ENCODE measurements around the gene ATG16L1. TPM values are rescaled to one million over a fixed set of nuclear protein-coding genes. Genes with fewer than 3 reads are reported as not detected.

ATG16L1 gene
- total and polyA plus RNA-seq, 2 donors (not counting 3 experiments of a cell fraction or from before 2014, with no cell fraction given) = 18.1 to 29.8 TPM

DNA sequence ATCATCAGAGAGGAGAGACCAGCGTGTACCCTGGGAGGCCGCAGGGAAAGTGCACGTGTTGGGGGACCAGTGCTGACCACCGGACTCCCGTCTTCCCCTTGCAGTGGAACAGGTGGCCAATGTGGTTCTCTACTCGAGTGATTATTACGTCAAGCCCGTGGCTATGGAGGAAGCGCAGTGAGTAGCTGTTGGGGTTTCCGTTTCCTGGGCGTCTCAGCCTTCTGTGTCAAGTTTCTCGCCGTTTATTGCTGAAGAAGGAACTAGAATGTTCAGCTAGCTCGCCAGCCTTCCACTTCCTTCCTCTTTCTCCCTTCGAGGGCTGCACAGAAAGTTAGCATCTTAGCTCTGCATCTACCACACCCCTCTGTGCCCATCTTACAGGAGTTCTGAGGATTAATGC is 80.1 kb downstream of the ATG16L1 start:
- Histone ChIP-seq H3K4me1 (ENCODE audit: control insufficient read depth, extremely low read depth, insufficient read depth, low read length) (no peaks in the 10 kb centered on the region), H3K27ac (ENCODE audit: insufficient read depth, low read depth, low read length) (no peak overlapping the region), H3K4me3 (replicated peaks in 1 of 3; ENCODE audit: insufficient read depth in 1 of 3, low read depth in 1 of 3, low read length in 3 of 3) (no peak overlapping the region), H3K9me1 (replicated peaks; ENCODE audit: control insufficient read depth, extremely low read depth, insufficient read depth, low read length) (no peaks in the 10 kb centered on the region), H3K9ac (replicated peaks; ENCODE audit: extremely low read depth, insufficient read depth, low read length) (no peak overlapping the region), H3K4me2 (ENCODE audit: insufficient read depth, low read length) (no peak overlapping the region), H2AFZ (ENCODE audit: low read depth, low read length) (no peak overlapping the region), H3K79me2 (ENCODE audit: control insufficient read depth, insufficient read depth, low read length) (no peaks in the 10 kb centered on the region), H3K27me3 (ENCODE audit: control insufficient read depth in 2 of 2, insufficient read depth in 2 of 2, low read length in 2 of 2) (no peaks in the 10 kb centered on the region), H4K20me1 (replicated peaks; ENCODE audit: control insufficient read depth, extremely low read depth, insufficient read depth, low read length) (no peaks in the 10 kb centered on the region), H3K9me3 (replicated peaks; ENCODE audit: control insufficient read depth, insufficient read depth, low read length) (no peaks in the 10 kb centered on the region), H3K36me3 (ENCODE audit: control insufficient read depth in 2 of 2, extremely low read depth in 1 of 2, insufficient read depth in 2 of 2, low read length in 2 of 2) (no peaks in the 10 kb centered on the region)
- TF ChIP-seq MYC (IDR thresholded peaks at IDR 0.05; ENCODE audit: low read depth, low read length) = no peak
- no peak for TF ChIP-seq EZH2 (IDR thresholded peaks at IDR 0.05; ENCODE audit: borderline replicate concordance, low read depth, low read length, severe bottlenecking)
- no peak for TF ChIP-seq JUN (IDR thresholded peaks at IDR 0.05; ENCODE audit: borderline replicate concordance, insufficient read depth, insufficient read length, low read depth)
- TF ChIP-seq POLR2AphosphoS5 (IDR thresholded peaks at IDR 0.05; ENCODE audit: insufficient read depth, low read depth, low read length) = no peak
- TF ChIP-seq, protein P1, sequence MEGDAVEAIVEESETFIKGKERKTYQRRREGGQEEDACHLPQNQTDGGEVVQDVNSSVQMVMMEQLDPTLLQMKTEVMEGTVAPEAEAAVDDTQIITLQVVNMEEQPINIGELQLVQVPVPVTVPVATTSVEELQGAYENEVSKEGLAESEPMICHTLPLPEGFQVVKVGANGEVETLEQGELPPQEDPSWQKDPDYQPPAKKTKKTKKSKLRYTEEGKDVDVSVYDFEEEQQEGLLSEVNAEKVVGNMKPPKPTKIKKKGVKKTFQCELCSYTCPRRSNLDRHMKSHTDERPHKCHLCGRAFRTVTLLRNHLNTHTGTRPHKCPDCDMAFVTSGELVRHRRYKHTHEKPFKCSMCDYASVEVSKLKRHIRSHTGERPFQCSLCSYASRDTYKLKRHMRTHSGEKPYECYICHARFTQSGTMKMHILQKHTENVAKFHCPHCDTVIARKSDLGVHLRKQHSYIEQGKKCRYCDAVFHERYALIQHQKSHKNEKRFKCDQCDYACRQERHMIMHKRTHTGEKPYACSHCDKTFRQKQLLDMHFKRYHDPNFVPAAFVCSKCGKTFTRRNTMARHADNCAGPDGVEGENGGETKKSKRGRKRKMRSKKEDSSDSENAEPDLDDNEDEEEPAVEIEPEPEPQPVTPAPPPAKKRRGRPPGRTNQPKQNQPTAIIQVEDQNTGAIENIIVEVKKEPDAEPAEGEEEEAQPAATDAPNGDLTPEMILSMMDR (IDR thresholded peaks at IDR 0.05; ENCODE audit: extremely low read depth in 1 of 2, insufficient read depth in 1 of 2, low read depth in 1 of 2, low read length in 2 of 2) = no peak
- no peak for TF ChIP-seq FOS (IDR thresholded peaks at IDR 0.05; ENCODE audit: borderline replicate concordance, insufficient read depth, low read length)
- FAIRE-seq = no peak
- dilution Hi-C loops (cut with MboI; ENCODE audit: extremely low pct_ligation_motif_present, low sequenced_read_pairs) = no loop called here
- no TSS peak for BruUV-seq (replicated peaks)
- ChIA-PET POLR2A (no interaction called here), CTCF (interaction anchor here (0.9 to 1.6 kb wide), 4 partner anchors 15 to 112 kb away, joined by 3 to 7 read pairs (median 4); partner anchors contain the start of gene DGKD)
- DNase-seq (ENCODE audit: low read depth, low spot score) = no peak
- intact Hi-C loops (cut with micrococcal nuclease) = no loop called here
